Liver (tissue), 9 donors: ENCODE data around the gene SLC4A7. TPM values are rescaled to one million over a fixed set of nuclear protein-coding genes. Genes with fewer than 3 reads are reported as not detected.

ENCODE experiments used
- DNase-seq: peaks from one replicate; pipeline ENCODE4 v3.0.0-alpha.2; 2017; ENCODE audit warnings: low spot score
- H3K27ac ChIP-seq, 2 donors: one replicate each; pipeline ENCODE4 v1.7.0; 2013; ENCODE audit warnings: inconsistent platforms in 2 of 2, low read length in 2 of 2, control low read depth in 1 of 2, low read depth in 1 of 2, mild to moderate bottlenecking in 1 of 2
- H3K27me3 ChIP-seq, 4 donors: one replicate each; pipeline versions ENCODE4 v1.6.1 to v1.7.0; 2013; ENCODE audit warnings: low read length in 3 of 4, inconsistent platforms in 1 of 4, mild to moderate bottlenecking in 1 of 4, moderate library complexity in 1 of 4; ENCODE audit not compliant: control insufficient read depth in 4 of 4, insufficient read depth in 4 of 4
- H3K36me3 ChIP-seq, 4 donors: one replicate each; pipeline versions ENCODE4 v1.6.1 to v1.7.0; 2013; ENCODE audit warnings: low read length in 3 of 4, mild to moderate bottlenecking in 3 of 4, low read depth in 1 of 4, moderate library complexity in 1 of 4; ENCODE audit not compliant: control insufficient read depth in 4 of 4, insufficient read depth in 3 of 4
- H3K4me1 ChIP-seq, 4 donors: one replicate each; pipeline versions ENCODE4 v1.6.1 to v1.7.0; 2013; ENCODE audit warnings: low read length in 3 of 4, mild to moderate bottlenecking in 3 of 4, moderate library complexity in 1 of 4; ENCODE audit not compliant: control insufficient read depth in 4 of 4, insufficient read depth in 4 of 4
- H3K4me3 ChIP-seq, 3 donors: one replicate each; pipeline versions ENCODE4 v1.6.1 to v1.7.0; 2013; ENCODE audit warnings: low read length in 3 of 3, control low read depth in 1 of 3, low read depth in 1 of 3, mild to moderate bottlenecking in 1 of 3
- H3K9ac ChIP-seq, 2 donors: one replicate each; pipeline ENCODE4 v1.7.0; 2013; ENCODE audit warnings: low read length in 2 of 2, mild to moderate bottlenecking in 2 of 2, moderate library complexity in 2 of 2, control low read depth in 1 of 2, low read depth in 1 of 2
- H3K9me3 ChIP-seq, 4 donors: one replicate each; pipeline versions ENCODE4 v1.6.1 to v1.7.0; 2013; ENCODE audit warnings: low read length in 3 of 4; ENCODE audit not compliant: control insufficient read depth in 4 of 4
- EGR1 ChIP-seq, 2 donors: IDR thresholded peaks; 2 replicates each; pipeline ENCODE4 v1.6.1; 2016 to 2018; ENCODE audit warnings: antibody characterized with exemption in 2 of 2, low read depth in 2 of 2
- FOXA1 ChIP-seq: IDR thresholded peaks from 2 replicates; pipeline ENCODE4 v1.6.1; 2016; ENCODE audit warnings: antibody characterized with exemption
- FOXA2 ChIP-seq: IDR thresholded peaks from 2 replicates; pipeline ENCODE4 v1.6.1; 2016; ENCODE audit warnings: antibody characterized with exemption
- GABPA ChIP-seq, 2 donors: IDR thresholded peaks in 1 of 2; conservative IDR thresholded peaks in 1 of 2; 2 replicates each; pipeline ENCODE4 v1.6.1; 2016; ENCODE audit warnings: antibody characterized with exemption in 2 of 2, mild to moderate bottlenecking in 1 of 2, moderate library complexity in 1 of 2
- HNF4A ChIP-seq, 2 donors: conservative IDR thresholded peaks; 2 replicates each; pipeline ENCODE4 v1.6.1; 2016; ENCODE audit warnings: antibody characterized with exemption in 2 of 2, mild to moderate bottlenecking in 2 of 2
- JUND ChIP-seq, 2 donors: IDR thresholded peaks; 2 replicates each; pipeline ENCODE4 v1.6.1; 2016; ENCODE audit warnings: antibody characterized with exemption in 2 of 2
- NR2F2 ChIP-seq: IDR thresholded peaks from 2 replicates; pipeline ENCODE4 v1.6.1; 2016; ENCODE audit warnings: antibody characterized with exemption
- RAD21 ChIP-seq, 2 donors: IDR thresholded peaks; 2 replicates each; pipeline ENCODE4 v1.6.1; 2016; ENCODE audit warnings: antibody characterized with exemption in 2 of 2, mild to moderate bottlenecking in 2 of 2
- RXRA ChIP-seq, 2 donors: IDR thresholded peaks; 2 replicates each; pipeline ENCODE4 v1.6.1; 2017 to 2018; ENCODE audit warnings: antibody characterized with exemption in 2 of 2, mild to moderate bottlenecking in 1 of 2
- SP1 ChIP-seq: IDR thresholded peaks from 2 replicates; pipeline ENCODE4 v1.6.1; 2018; ENCODE audit warnings: antibody characterized with exemption, mild to moderate bottlenecking
- TAF1 ChIP-seq: conservative IDR thresholded peaks from 2 replicates; pipeline ENCODE4 v1.6.1; 2016; ENCODE audit warnings: antibody characterized with exemption, mild to moderate bottlenecking
- YY1 ChIP-seq: IDR thresholded peaks from 2 replicates; pipeline ENCODE4 v1.6.1; 2016; ENCODE audit warnings: antibody characterized with exemption, mild to moderate bottlenecking
- WGBS: extraction: QIAGEN DNeasy Blood & Tissue Kit; methylation state at CpG from one replicate; pipeline ENCODE4 v1.1.7; 2013; 5-methylcytosine and 5-hydroxymethylcytosine counted together
- polyA plus RNA-seq, 2 donors: library from polyadenylated mRNA; stranded (reverse) in 1 of 2; unstranded in 1 of 2; fragments of 200-250 nt in 1 of 2; fragments of >200 nt in 1 of 2; fragmentation: Nextera tagmentation in 1 of 2; extraction: Ambion mirVana in 1 of 2; gene quantifications; one replicate each; pipeline versions ENCODE4 v1.2.1 to v1.2.3, GENCODE V29; 2013 to 2015
- total RNA-seq, 2 donors: library from RNA; depleted of rRNA; stranded (reverse); fragments of >200 nt; gene quantifications; one replicate each; pipeline ENCODE4 v1.2.3, GENCODE V29; 2014
- TF ChIP-seq, protein P1 (sequence below): IDR thresholded peaks from 2 replicates; pipeline ENCODE4 v1.6.1; 2016; ENCODE audit warnings: antibody characterized with exemption, mild to moderate bottlenecking
- TF ChIP-seq, protein P2 (sequence below): IDR thresholded peaks from 2 replicates; pipeline ENCODE4 v1.6.1; 2016; ENCODE audit warnings: antibody characterized with exemption
- TF ChIP-seq, protein P3 (sequence below): IDR thresholded peaks from 2 replicates; pipeline ENCODE4 v1.6.1; 2016; ENCODE audit warnings: antibody characterized with exemption
- donor health status: healthy.
- donor health status: healthy.
- donor health status: healthy.
- donor health status: healthy.
- donor health status: healthy.

Gene SLC4A7
- total and polyA plus RNA-seq, 4 donors = 0.76 to 9.8 (median 4.1) TPM

DNA sequence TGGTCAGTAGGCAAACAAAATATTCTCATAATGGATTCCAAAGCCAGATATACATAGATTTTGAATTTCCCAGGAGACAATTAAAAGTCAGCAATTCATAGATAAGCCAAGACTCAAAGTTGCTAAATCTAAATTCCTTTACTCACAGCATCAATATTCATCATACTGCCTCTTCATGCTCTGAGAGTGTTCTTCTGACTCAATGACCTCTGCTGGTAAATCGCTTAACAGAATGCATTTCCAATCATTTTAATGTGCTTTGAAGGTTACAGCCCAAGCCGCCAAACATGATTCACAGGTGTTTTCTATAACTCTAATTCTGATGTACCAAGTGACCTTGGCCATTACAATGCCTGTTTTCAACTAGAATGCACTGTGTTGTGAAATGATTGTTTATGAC, 24.2 kb upstream of the SLC4A7 start:
- no peaks in the 10 kb centered on the region for H3K36me3 ChIP-seq
- WGBS = 97% methylated on average over 2 of the region's 2 CpGs

DNA sequence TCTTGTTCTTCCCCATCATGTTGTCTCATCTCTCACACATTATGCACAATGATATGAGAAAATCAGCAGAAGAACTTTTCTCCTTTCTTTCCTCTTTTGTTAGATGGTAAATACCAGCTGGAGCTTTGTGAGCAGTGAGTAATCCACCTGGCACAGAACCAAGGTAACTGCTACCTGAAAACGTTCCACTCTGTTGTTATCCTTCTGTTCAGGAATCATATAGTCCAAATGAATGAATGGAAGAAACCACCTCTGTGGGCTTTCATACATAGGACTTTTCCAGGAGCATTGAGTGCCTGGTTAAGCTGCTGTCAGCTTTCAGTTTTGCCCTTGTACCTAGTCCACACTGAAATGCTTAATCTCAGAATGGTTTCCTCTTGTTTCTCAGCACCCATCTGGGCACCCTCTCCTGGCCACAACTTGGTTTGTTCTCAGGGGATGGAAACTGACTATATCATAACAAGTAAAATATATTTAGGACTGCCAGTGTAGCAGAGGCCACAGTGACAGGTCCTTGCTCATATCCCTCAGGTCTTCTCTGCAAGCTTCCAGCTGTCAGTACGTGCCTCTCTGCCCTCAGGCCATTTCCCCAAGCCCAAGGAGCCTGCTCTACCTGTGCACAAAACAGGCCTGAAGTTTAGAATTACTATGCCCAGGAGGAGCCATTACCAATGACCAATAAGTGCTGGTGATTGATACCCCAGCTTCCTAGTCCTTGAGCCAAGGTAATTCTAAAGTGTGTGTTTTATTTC, 23.5 kb upstream of the SLC4A7 start:
- 49% methylated on average over 2 of the region's 2 CpGs for WGBS
- DNase-seq = no peak
- Histone ChIP-seq H3K9ac (no peak overlapping the region), H3K27ac (no peak overlapping the region), H3K4me3 (no peak overlapping the region), H3K27me3 (no peaks in the 10 kb centered on the region), H3K36me3 (no peaks in the 10 kb centered on the region), H3K4me1 (no peaks in the 10 kb centered on the region), H3K9me3 (no peaks in the 10 kb centered on the region)
- no peak for TF ChIP-seq SP1
- no peak for TF ChIP-seq JUND (IDR thresholded peaks at IDR 0.05)

More for the DNA sequence above, 24.2 kb upstream of the SLC4A7 start:
- H3K4me3 ChIP-seq = no peak overlapping the region
- DNase-seq = no peak
- no peak overlapping the region for H3K9ac ChIP-seq
- H3K27me3 ChIP-seq = no peaks in the 10 kb centered on the region
- TF ChIP-seq FOXA2 = no peak
- TF ChIP-seq YY1 = no peak
- no peak for TF ChIP-seq GABPA (IDR thresholded peaks at IDR 0.05 in 1 of 2, conservative IDR thresholded peaks at IDR 0.05 in 1 of 2)
- no peak for TF ChIP-seq NR2F2
- no peak for TF ChIP-seq FOXA1
- TF ChIP-seq EGR1 (IDR thresholded peaks at IDR 0.05; ENCODE audit: low read depth in 2 of 2) = no peak
- no peak for TF ChIP-seq HNF4A (conservative IDR thresholded peaks at IDR 0.05)
- TF ChIP-seq, protein P1, sequence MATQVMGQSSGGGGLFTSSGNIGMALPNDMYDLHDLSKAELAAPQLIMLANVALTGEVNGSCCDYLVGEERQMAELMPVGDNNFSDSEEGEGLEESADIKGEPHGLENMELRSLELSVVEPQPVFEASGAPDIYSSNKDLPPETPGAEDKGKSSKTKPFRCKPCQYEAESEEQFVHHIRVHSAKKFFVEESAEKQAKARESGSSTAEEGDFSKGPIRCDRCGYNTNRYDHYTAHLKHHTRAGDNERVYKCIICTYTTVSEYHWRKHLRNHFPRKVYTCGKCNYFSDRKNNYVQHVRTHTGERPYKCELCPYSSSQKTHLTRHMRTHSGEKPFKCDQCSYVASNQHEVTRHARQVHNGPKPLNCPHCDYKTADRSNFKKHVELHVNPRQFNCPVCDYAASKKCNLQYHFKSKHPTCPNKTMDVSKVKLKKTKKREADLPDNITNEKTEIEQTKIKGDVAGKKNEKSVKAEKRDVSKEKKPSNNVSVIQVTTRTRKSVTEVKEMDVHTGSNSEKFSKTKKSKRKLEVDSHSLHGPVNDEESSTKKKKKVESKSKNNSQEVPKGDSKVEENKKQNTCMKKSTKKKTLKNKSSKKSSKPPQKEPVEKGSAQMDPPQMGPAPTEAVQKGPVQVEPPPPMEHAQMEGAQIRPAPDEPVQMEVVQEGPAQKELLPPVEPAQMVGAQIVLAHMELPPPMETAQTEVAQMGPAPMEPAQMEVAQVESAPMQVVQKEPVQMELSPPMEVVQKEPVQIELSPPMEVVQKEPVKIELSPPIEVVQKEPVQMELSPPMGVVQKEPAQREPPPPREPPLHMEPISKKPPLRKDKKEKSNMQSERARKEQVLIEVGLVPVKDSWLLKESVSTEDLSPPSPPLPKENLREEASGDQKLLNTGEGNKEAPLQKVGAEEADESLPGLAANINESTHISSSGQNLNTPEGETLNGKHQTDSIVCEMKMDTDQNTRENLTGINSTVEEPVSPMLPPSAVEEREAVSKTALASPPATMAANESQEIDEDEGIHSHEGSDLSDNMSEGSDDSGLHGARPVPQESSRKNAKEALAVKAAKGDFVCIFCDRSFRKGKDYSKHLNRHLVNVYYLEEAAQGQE = no peak
- TF ChIP-seq, protein P2, sequence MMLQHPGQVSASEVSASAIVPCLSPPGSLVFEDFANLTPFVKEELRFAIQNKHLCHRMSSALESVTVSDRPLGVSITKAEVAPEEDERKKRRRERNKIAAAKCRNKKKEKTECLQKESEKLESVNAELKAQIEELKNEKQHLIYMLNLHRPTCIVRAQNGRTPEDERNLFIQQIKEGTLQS = no peak
- no peak for TF ChIP-seq RXRA (IDR thresholded peaks at IDR 0.05)
- TF ChIP-seq, protein P3, sequence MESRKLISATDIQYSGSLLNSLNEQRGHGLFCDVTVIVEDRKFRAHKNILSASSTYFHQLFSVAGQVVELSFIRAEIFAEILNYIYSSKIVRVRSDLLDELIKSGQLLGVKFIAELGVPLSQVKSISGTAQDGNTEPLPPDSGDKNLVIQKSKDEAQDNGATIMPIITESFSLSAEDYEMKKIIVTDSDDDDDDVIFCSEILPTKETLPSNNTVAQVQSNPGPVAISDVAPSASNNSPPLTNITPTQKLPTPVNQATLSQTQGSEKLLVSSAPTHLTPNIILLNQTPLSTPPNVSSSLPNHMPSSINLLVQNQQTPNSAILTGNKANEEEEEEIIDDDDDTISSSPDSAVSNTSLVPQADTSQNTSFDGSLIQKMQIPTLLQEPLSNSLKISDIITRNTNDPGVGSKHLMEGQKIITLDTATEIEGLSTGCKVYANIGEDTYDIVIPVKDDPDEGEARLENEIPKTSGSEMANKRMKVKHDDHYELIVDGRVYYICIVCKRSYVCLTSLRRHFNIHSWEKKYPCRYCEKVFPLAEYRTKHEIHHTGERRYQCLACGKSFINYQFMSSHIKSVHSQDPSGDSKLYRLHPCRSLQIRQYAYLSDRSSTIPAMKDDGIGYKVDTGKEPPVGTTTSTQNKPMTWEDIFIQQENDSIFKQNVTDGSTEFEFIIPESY = no peak
- TF ChIP-seq RAD21 (IDR thresholded peaks at IDR 0.05) = no peak
- TF ChIP-seq SP1 = no peak
- TF ChIP-seq JUND (IDR thresholded peaks at IDR 0.05) = no peak
- no peak for TF ChIP-seq TAF1
- no peaks in the 10 kb centered on the region for H3K9me3 ChIP-seq
- no peaks in the 10 kb centered on the region for H3K4me1 ChIP-seq
- no peak overlapping the region for H3K27ac ChIP-seq
